ENCODE data around the gene MSI1.
"Not testable (repeated sequence)": the region's sequence is repeated elsewhere in the genome, so short reads cannot be mapped to it uniquely, and the experiment has no call there.

DNA sequence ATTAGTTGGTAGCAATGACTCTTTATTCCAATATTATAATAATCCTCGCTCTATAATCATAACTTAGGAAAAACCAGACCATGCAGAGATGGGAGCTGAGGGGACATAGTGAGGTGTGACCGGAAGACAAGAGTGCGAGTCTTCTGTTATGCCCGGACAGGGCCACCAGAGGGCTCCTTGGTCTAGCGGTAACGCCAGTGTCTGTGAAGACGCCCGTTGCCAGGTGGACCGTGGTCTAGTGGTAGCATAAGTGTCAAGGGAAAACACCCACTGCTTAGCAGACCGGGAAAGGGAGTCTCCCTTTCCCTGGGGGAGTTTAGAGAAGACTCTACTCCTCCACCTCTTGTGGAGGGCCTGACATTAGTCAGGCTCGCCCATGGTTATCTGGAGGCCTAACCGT is 33.5 kb downstream of the MSI1 start:
- TF ChIP-seq, protein P1, sequence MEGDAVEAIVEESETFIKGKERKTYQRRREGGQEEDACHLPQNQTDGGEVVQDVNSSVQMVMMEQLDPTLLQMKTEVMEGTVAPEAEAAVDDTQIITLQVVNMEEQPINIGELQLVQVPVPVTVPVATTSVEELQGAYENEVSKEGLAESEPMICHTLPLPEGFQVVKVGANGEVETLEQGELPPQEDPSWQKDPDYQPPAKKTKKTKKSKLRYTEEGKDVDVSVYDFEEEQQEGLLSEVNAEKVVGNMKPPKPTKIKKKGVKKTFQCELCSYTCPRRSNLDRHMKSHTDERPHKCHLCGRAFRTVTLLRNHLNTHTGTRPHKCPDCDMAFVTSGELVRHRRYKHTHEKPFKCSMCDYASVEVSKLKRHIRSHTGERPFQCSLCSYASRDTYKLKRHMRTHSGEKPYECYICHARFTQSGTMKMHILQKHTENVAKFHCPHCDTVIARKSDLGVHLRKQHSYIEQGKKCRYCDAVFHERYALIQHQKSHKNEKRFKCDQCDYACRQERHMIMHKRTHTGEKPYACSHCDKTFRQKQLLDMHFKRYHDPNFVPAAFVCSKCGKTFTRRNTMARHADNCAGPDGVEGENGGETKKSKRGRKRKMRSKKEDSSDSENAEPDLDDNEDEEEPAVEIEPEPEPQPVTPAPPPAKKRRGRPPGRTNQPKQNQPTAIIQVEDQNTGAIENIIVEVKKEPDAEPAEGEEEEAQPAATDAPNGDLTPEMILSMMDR (IDR thresholded peaks at IDR 0.05 in 4 of 5, conservative IDR thresholded peaks at IDR 0.05 in 1 of 5), result peak in 3 of 5 experiments; percentile 35 to 60 (median 44)
- TF ChIP-seq POLR2A (IDR thresholded peaks at IDR 0.05), result not testable (repeated sequence)

All from gastrocnemius medialis (tissue), 4 donors.